Measurements from ENCODE around the gene EXOC5.

Gene EXOC5

GRCh38 chr14:57295239-57295638, 26.5 kb upstream of the EXOC5 start:
- no peak for TF ChIP-seq FOXM1 (IDR thresholded peaks at IDR 0.05; ENCODE audit: borderline replicate concordance, low read depth)
- no peak for TF ChIP-seq CEBPB (IDR thresholded peaks at IDR 0.05)
- TF ChIP-seq CREB1 (IDR thresholded peaks at IDR 0.05; ENCODE audit: low read depth): no peak
- TF ChIP-seq USF1 (IDR thresholded peaks at IDR 0.05): no peak
- no peak for TF ChIP-seq TCF12 (IDR thresholded peaks at IDR 0.05; ENCODE audit: low read depth)
- no peak for TF ChIP-seq YY1 (IDR thresholded peaks at IDR 0.05; ENCODE audit: low read depth)
- no peak for TF ChIP-seq RAD21 (IDR thresholded peaks at IDR 0.05; ENCODE audit: low read depth)
- TF ChIP-seq MAX (IDR thresholded peaks at IDR 0.05): no peak
- TF ChIP-seq REST (IDR thresholded peaks at IDR 0.05; ENCODE audit: low read depth): no peak
- TF ChIP-seq TAF1 (IDR thresholded peaks at IDR 0.05; ENCODE audit: low read depth): no peak

- no peak for TF ChIP-seq CREB1 (IDR thresholded peaks at IDR 0.05; ENCODE audit: low read depth)
- TF ChIP-seq EGR1 (IDR thresholded peaks at IDR 0.05): no peak
- TF ChIP-seq EP300 (IDR thresholded peaks at IDR 0.05; ENCODE audit: borderline replicate concordance): no peak
- no peak for TF ChIP-seq YY1 (IDR thresholded peaks at IDR 0.05; ENCODE audit: low read depth)
Measured at GRCh38 chr14:57293866-57294837, 25.4 kb upstream of the EXOC5 start.

- TF ChIP-seq USF1 (IDR thresholded peaks at IDR 0.05): no peak
- TF ChIP-seq MAX (IDR thresholded peaks at IDR 0.05): no peak
- no peak for TF ChIP-seq ZBTB7A (IDR thresholded peaks at IDR 0.05; ENCODE audit: low read depth)
- no peak for TF ChIP-seq REST (IDR thresholded peaks at IDR 0.05; ENCODE audit: low read depth)
- no peak for TF ChIP-seq TCF12 (IDR thresholded peaks at IDR 0.05; ENCODE audit: low read depth)
- TF ChIP-seq YY1 (IDR thresholded peaks at IDR 0.05; ENCODE audit: low read depth): no peak
- no peak for TF ChIP-seq RAD21 (IDR thresholded peaks at IDR 0.05; ENCODE audit: low read depth)
- TF ChIP-seq FOXM1 (IDR thresholded peaks at IDR 0.05; ENCODE audit: borderline replicate concordance, low read depth): no peak
Measured at GRCh38 chr14:57291692-57292647, 23.3 kb upstream of the EXOC5 start.

- TF ChIP-seq TAF1 (IDR thresholded peaks at IDR 0.05; ENCODE audit: low read depth): no peak
- TF ChIP-seq CEBPB (IDR thresholded peaks at IDR 0.05): no peak
- no peak for TF ChIP-seq TEAD4 (IDR thresholded peaks at IDR 0.05)
- TF ChIP-seq MAX (IDR thresholded peaks at IDR 0.05): no peak
- TF ChIP-seq RAD21 (IDR thresholded peaks at IDR 0.05; ENCODE audit: low read depth): no peak
- no peak for TF ChIP-seq EGR1 (IDR thresholded peaks at IDR 0.05)
- no peak for TF ChIP-seq CREB1 (IDR thresholded peaks at IDR 0.05; ENCODE audit: low read depth)
- no peak for TF ChIP-seq REST (IDR thresholded peaks at IDR 0.05; ENCODE audit: low read depth)
- no peak for TF ChIP-seq ZBTB7A (IDR thresholded peaks at IDR 0.05; ENCODE audit: low read depth)
- no peak for TF ChIP-seq TCF12 (IDR thresholded peaks at IDR 0.05; ENCODE audit: low read depth)
- no peak for TF ChIP-seq FOXM1 (IDR thresholded peaks at IDR 0.05; ENCODE audit: borderline replicate concordance, low read depth)
- no peak for TF ChIP-seq YY1 (IDR thresholded peaks at IDR 0.05; ENCODE audit: low read depth)
- TF ChIP-seq USF1 (IDR thresholded peaks at IDR 0.05): no peak
- no peak for TF ChIP-seq EP300 (IDR thresholded peaks at IDR 0.05; ENCODE audit: borderline replicate concordance)
- TF ChIP-seq NFIC (IDR thresholded peaks at IDR 0.05): no peak
Measured at GRCh38 chr14:57290751-57291150, 22.0 kb upstream of the EXOC5 start.

Data from Ishikawa (cell line).